H9 (cell line): ENCODE data around the gene CTDSPL. TPM values are rescaled to one million over a fixed set of nuclear protein-coding genes. Genes with fewer than 3 reads are reported as not detected.

Source experiments
- DNase-seq: peaks from one replicate; pipeline ENCODE4 v3.0.0-alpha.2; 2017
- H2AFZ ChIP-seq: one replicate; pipeline ENCODE4 v1.6.1; 2013; ENCODE audit warnings: mild to moderate bottlenecking, low read length, control low read depth, moderate library complexity
- H2AK5ac ChIP-seq: 2 replicates; pipeline ENCODE4 v1.6.1; 2013; ENCODE audit warnings: low read length, control low read depth, mixed read lengths; ENCODE audit not compliant: insufficient read length
- H2BK120ac ChIP-seq: one replicate; pipeline ENCODE4 v1.6.1; 2013; ENCODE audit warnings: low read depth, mild to moderate bottlenecking, low read length, control low read depth, inconsistent platforms; ENCODE audit not compliant: poor library complexity, severe bottlenecking
- H2BK12ac ChIP-seq: 2 replicates; pipeline ENCODE4 v1.6.1; 2013; ENCODE audit warnings: low read length, control low read depth, mixed read lengths, low read depth; ENCODE audit not compliant: insufficient read length
- H2BK15ac ChIP-seq: 2 replicates; pipeline ENCODE4 v1.6.1; 2013; ENCODE audit warnings: low read depth, low read length, control low read depth
- H2BK20ac ChIP-seq: one replicate; pipeline ENCODE4 v1.6.1; 2013; ENCODE audit warnings: low read depth, mild to moderate bottlenecking, low read length, control low read depth, inconsistent platforms; ENCODE audit not compliant: poor library complexity, severe bottlenecking
- H2BK5ac ChIP-seq: 2 replicates; pipeline ENCODE4 v1.6.1; 2013; ENCODE audit warnings: low read length, control low read depth, mixed read lengths; ENCODE audit not compliant: insufficient read length
- H3K14ac ChIP-seq: 2 replicates; pipeline ENCODE4 v1.6.1; 2013; ENCODE audit warnings: low read length, control low read depth; ENCODE audit not compliant: insufficient read depth
- H3K18ac ChIP-seq: 2 replicates; pipeline ENCODE4 v1.6.1; 2013; ENCODE audit warnings: low read depth, mild to moderate bottlenecking, mixed read lengths, low read length, control low read depth; ENCODE audit not compliant: insufficient read length
- H3K23ac ChIP-seq: 2 replicates; pipeline ENCODE4 v1.6.1; 2013; ENCODE audit warnings: low read length, control low read depth, mixed read lengths, low read depth; ENCODE audit not compliant: insufficient read length
- H3K23me2 ChIP-seq: 2 replicates; pipeline ENCODE4 v1.6.1; 2013; ENCODE audit warnings: low read depth, mild to moderate bottlenecking, mixed read lengths, low read length, control low read depth; ENCODE audit not compliant: insufficient read length, poor library complexity, severe bottlenecking
- H3K27ac ChIP-seq: 2 replicates; pipeline ENCODE4 v1.5.1; 2013; ENCODE audit warnings: low read length, control low read depth, mixed read lengths, low read depth; ENCODE audit not compliant: insufficient read length
- H3K27me3 ChIP-seq: 2 replicates; pipeline ENCODE4 v1.6.1; 2013; ENCODE audit warnings: low read length, control low read depth, inconsistent platforms; ENCODE audit not compliant: insufficient read depth
- H3K4ac ChIP-seq: 2 replicates; pipeline ENCODE4 v1.6.1; 2013; ENCODE audit warnings: low read depth, mild to moderate bottlenecking, control low read depth, inconsistent platforms, low read length, moderate library complexity
- H3K4me1 ChIP-seq: 2 replicates; pipeline ENCODE4 v1.6.1; 2013; ENCODE audit warnings: low read length, control low read depth, inconsistent platforms; ENCODE audit not compliant: insufficient read depth
- H3K4me2 ChIP-seq: 2 replicates; pipeline ENCODE4 v1.6.1; 2013; ENCODE audit warnings: low read length, control low read depth, mixed read lengths; ENCODE audit not compliant: insufficient read length, insufficient read depth
- H3K56ac ChIP-seq: 2 replicates; pipeline ENCODE4 v1.6.1; 2013; ENCODE audit warnings: low read depth, mild to moderate bottlenecking, mixed read lengths, low read length, control low read depth; ENCODE audit not compliant: insufficient read length
- H3K79me1 ChIP-seq: 2 replicates; pipeline ENCODE4 v1.6.1; 2013; ENCODE audit warnings: low read depth, mild to moderate bottlenecking, moderate library complexity, low read length, control low read depth, inconsistent platforms; ENCODE audit not compliant: insufficient read depth, poor library complexity, severe bottlenecking
- H3K79me2 ChIP-seq: 2 replicates; pipeline ENCODE4 v1.6.1; 2013; ENCODE audit warnings: low read length, control low read depth, inconsistent platforms; ENCODE audit not compliant: insufficient read depth
- H3K9ac ChIP-seq: 2 replicates; pipeline ENCODE4 v1.6.1; 2013; ENCODE audit warnings: low read length, control low read depth, mixed read lengths; ENCODE audit not compliant: insufficient read length; ENCODE audit errors: extremely low read depth
- H3K9me3 ChIP-seq: one replicate; pipeline ENCODE4 v1.6.1; 2013; ENCODE audit warnings: low read depth, low read length, inconsistent platforms; ENCODE audit not compliant: control insufficient read depth
- H3T11ph ChIP-seq: one replicate; pipeline ENCODE4 v1.6.1; 2013; ENCODE audit warnings: mild to moderate bottlenecking, low read length, control low read depth, inconsistent platforms
- H4K20me1 ChIP-seq: one replicate; pipeline ENCODE4 v1.6.1; 2013; ENCODE audit not compliant: control insufficient read depth, insufficient read length, insufficient read depth
- H4K5ac ChIP-seq: 2 replicates; pipeline ENCODE4 v1.6.1; 2013; ENCODE audit warnings: low read depth, mild to moderate bottlenecking, mixed read lengths, low read length, control low read depth; ENCODE audit not compliant: insufficient read length
- H4K8ac ChIP-seq: replicated peaks from 2 replicates; pipeline ENCODE4 v1.6.1; 2013; ENCODE audit warnings: low read length, control low read depth, mixed read lengths, low read depth; ENCODE audit not compliant: insufficient read length
- H4K91ac ChIP-seq: 2 replicates; pipeline ENCODE4 v1.6.1; 2013; ENCODE audit warnings: low read depth, mild to moderate bottlenecking, moderate library complexity, mixed read lengths, low read length, control low read depth; ENCODE audit not compliant: insufficient read length
- H3K27ac Mint-ChIP-seq, 3 experiments: 2 replicates in 2 of 3; 3 replicates in 1 of 3; pipeline ENCODE4 v1.8.0; 2020 to 2021; ENCODE audit warnings: mixed read lengths in 3 of 3, mild to moderate bottlenecking in 1 of 3, moderate library complexity in 1 of 3
- H3K27me3 Mint-ChIP-seq: 2 replicates; pipeline ENCODE4 v1.8.0; 2021; ENCODE audit warnings: low read depth, mild to moderate bottlenecking, moderate library complexity, mixed read lengths
- H3K36me3 Mint-ChIP-seq, 3 experiments: 2 replicates in 2 of 3; 3 replicates in 1 of 3; pipeline ENCODE4 v1.8.0; 2020 to 2021; ENCODE audit warnings: low read depth in 3 of 3, mixed read lengths in 3 of 3; ENCODE audit not compliant: insufficient read depth in 1 of 3
- H3K4me1 Mint-ChIP-seq, 2 experiments: 2 replicates each; pipeline ENCODE4 v1.8.0; 2020; ENCODE audit warnings: mixed read lengths in 2 of 2
- H3K4me3 Mint-ChIP-seq, 2 experiments: 2 replicates in 1 of 2; 3 replicates in 1 of 2; pipeline ENCODE4 v1.8.0; 2020 to 2021; ENCODE audit warnings: mild to moderate bottlenecking in 2 of 2, mixed read lengths in 2 of 2, moderate library complexity in 1 of 2
- H3K9me3 Mint-ChIP-seq, 2 experiments: 2 replicates in 1 of 2; 3 replicates in 1 of 2; pipeline ENCODE4 v1.8.0; 2020; ENCODE audit warnings: mild to moderate bottlenecking in 2 of 2, mixed read lengths in 2 of 2, moderate library complexity in 1 of 2
- CTCF ChIP-seq: fragments of 200-600 bp; sonication (generic); conservative IDR thresholded peaks from 3 replicates; pipeline ENCODE4 v1.8.0; 2021; ENCODE audit warnings: antibody characterized with exemption, mild to moderate bottlenecking
- WGBS: extraction: QIAGEN DNeasy Blood & Tissue Kit; methylation state at CpG from one replicate; pipeline ENCODE4 v1.1.7; 2013; ENCODE audit warnings: missing lambda C conversion rate, low lambda C conversion rate, mixed read lengths; ENCODE audit not compliant: insufficient read length; ENCODE audit errors: extremely low coverage; 5-methylcytosine and 5-hydroxymethylcytosine counted together
- total RNA-seq: library from RNA; stranded (reverse); gene quantifications from 2 replicates; pipeline ENCODE4 v1.2.1, GENCODE V29; 2021

CTDSPL gene
- total RNA-seq, 1 experiment from 2014 or later, result 20.8 TPM

GRCh38 chr3:37855363-37855970 lies 6.2 kb upstream of the CTDSPL start:
- H3K4me3 Mint-ChIP-seq, result no peak overlapping the region
- Histone ChIP-seq H3K9ac (no peak overlapping the region), H3K79me1 (no peaks in the 10 kb centered on the region), H2BK15ac (no peak overlapping the region), H2AK5ac (no peak overlapping the region), H2BK120ac (no peak overlapping the region), H3K79me2 (no peaks in the 10 kb centered on the region), H3K23ac (no peak overlapping the region), H3K4me2 (no peak overlapping the region), H2BK5ac (no peak overlapping the region), H4K20me1 (no peaks in the 10 kb centered on the region), H3K18ac (no peak overlapping the region), H2BK12ac (no peak overlapping the region), H3K14ac (no peak overlapping the region), H3K9me3 (no peaks in the 10 kb centered on the region), H2BK20ac (no peak overlapping the region), H2AFZ (no peak overlapping the region), H3K4me1 (peaks cover 6% of the 10 kb centered on the region; the same call in 1 of the 2 replicates), H3K23me2 (no peaks in the 10 kb centered on the region), H4K5ac (no peak overlapping the region), H3K27me3 (no peaks in the 10 kb centered on the region), H3K27ac (no peak overlapping the region), H4K8ac (no peak overlapping the region), H3K4ac (no peak overlapping the region), H4K91ac (no peak overlapping the region), H3K56ac (no peak overlapping the region), H3T11ph (no peak overlapping the region)
- H3K27me3 Mint-ChIP-seq, result peaks cover 13% of the 10 kb centered on the region
- H3K27ac Mint-ChIP-seq, result no peak overlapping the region
- peak; percentile 79 for DNase-seq
- H3K36me3 Mint-ChIP-seq, result peaks cover 4 to 9% (median 5%) of the 10 kb centered on the region in 3 experiments; a peak in 5 of 7 replicates
- H3K9me3 Mint-ChIP-seq, result peaks cover 3 to 5% of the 10 kb centered on the region in 2 experiments; a peak in 1 of 5 replicates
- H3K4me1 Mint-ChIP-seq, result peaks cover 9 to 13% of the 10 kb centered on the region in 2 experiments
- peak; percentile 93 for TF ChIP-seq CTCF
- no CpG with 5 or more reads among the region's 5 CpGs for WGBS
